AG09309 (cell line): ENCODE measurements around the gene MCC.
A peak's percentile ranks its signal among the peaks of the same experiment; 100 is the strongest.

Experiments
- DNase-seq: peaks from one replicate; pipeline ENCODE4 v3.0.0-alpha.2; 2010; ENCODE audit warnings: low read depth
- H3K4me3 ChIP-seq: 2 replicates; pipeline ENCODE4 v1.5.1; 2011; ENCODE audit warnings: mild to moderate bottlenecking, low read depth, low read length, moderate library complexity; ENCODE audit not compliant: control insufficient read depth
- TF ChIP-seq, protein P1 (sequence below): IDR thresholded peaks from 2 replicates; pipeline ENCODE4 v1.5.1; 2011; ENCODE audit warnings: mild to moderate bottlenecking, low read depth, low read length, inconsistent platforms; ENCODE audit not compliant: insufficient read depth, control insufficient read depth; ENCODE audit errors: missing control alignments

The MCC gene

GRCh38 chr5:113487781-113488644, at the start of gene MCC:
Gene MCC, minus strand, starts transcription at chr5:113488453.
- TF ChIP-seq, protein P1, sequence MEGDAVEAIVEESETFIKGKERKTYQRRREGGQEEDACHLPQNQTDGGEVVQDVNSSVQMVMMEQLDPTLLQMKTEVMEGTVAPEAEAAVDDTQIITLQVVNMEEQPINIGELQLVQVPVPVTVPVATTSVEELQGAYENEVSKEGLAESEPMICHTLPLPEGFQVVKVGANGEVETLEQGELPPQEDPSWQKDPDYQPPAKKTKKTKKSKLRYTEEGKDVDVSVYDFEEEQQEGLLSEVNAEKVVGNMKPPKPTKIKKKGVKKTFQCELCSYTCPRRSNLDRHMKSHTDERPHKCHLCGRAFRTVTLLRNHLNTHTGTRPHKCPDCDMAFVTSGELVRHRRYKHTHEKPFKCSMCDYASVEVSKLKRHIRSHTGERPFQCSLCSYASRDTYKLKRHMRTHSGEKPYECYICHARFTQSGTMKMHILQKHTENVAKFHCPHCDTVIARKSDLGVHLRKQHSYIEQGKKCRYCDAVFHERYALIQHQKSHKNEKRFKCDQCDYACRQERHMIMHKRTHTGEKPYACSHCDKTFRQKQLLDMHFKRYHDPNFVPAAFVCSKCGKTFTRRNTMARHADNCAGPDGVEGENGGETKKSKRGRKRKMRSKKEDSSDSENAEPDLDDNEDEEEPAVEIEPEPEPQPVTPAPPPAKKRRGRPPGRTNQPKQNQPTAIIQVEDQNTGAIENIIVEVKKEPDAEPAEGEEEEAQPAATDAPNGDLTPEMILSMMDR: no peak
- peak; percentile 70 for DNase-seq
- H3K4me3 ChIP-seq: peak within 1 kb of the TSS; percentile 78

GRCh38 chr5:113531481-113532159, 43.4 kb upstream of the MCC start:
- H3K4me3 ChIP-seq: no peak overlapping the region
- TF ChIP-seq, protein P1: no peak
- DNase-seq: no peak

DNA sequence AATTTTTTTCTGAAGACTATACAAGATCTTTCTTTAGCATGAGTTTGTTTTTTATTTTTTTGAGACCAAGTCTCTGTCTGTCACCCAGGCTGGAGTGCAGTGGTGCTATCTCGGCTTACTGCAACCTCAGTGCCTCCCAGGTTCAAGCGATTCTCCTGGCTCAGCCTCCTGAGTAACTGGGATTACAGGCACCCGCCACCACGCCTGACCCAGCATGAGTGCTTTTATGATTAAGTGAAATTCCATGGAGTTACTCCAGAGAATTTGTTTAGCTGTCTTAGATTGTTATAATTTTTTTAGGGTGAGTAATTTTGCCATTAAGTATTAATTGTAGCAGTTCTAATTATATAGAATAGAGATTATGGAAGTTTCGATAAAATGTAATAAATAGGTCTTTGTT, 39.5 kb upstream of the MCC start:
- TF ChIP-seq, protein P1: no peak
- no peak for DNase-seq
- H3K4me3 ChIP-seq: no peak overlapping the region

GRCh38 chr5:113526421-113526820, 38.2 kb upstream of the MCC start:
- TF ChIP-seq, protein P1: no peak
- no peak overlapping the region for H3K4me3 ChIP-seq
- DNase-seq: no peak

DNA sequence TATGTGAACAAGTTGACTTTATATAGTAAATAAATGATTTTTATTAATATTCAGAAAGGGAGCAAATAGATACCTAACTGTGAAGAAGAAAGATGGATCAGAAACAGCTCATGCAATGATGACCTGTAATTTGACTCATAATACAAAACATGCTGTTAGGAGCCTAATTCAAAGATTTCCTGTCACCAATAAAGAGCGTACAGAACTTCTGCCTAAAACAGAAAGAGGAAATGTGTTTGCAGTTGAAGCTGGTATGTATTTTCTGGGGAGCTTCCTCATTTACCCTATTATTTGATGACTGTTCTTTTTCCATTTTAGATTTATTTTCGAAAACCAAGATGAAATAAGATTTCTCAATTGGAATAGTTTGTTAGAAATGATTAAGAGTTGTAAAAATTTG, 36.7 kb upstream of the MCC start:
- TF ChIP-seq, protein P1: no peak
- DNase-seq: no peak
- no peak overlapping the region for H3K4me3 ChIP-seq

DNA sequence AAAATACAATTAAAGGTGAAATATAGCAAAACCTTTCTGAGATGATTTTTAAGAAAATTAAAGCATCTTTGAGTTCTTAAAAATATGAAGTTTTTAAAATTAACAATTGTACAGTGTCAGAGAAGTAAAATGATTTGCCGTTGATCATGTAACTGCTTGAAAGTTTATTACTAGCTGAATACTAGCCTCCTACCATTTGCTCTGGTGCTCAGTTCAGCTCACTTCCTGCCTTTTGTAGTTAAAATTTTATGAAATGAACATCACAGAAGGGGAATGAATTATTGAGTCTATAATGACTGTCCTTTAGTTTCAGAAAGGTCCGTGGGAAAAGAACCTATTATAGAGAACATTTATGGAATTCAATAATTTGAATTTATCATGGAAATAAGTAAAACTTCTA, 34.9 kb upstream of the MCC start:
- TF ChIP-seq, protein P1: no peak
- no peak for DNase-seq
- H3K4me3 ChIP-seq: no peak overlapping the region
